GM12878 (cell line): Measurements from ENCODE around the gene RAC3.

Source experiments
- EZH2 ChIP-seq: IDR thresholded peaks from 2 replicates; pipeline ENCODE4 v1.6.1; 2012; ENCODE audit warnings: low read depth, mild to moderate bottlenecking, control low read depth, inconsistent platforms, low read length, borderline replicate concordance; ENCODE audit not compliant: control insufficient read depth
- GABPA ChIP-seq: IDR thresholded peaks from 2 replicates; pipeline ENCODE4 v1.6.1; 2014; ENCODE audit warnings: antibody characterized with exemption, low read depth, mild to moderate bottlenecking, inconsistent platforms
- YY1 ChIP-seq: IDR thresholded peaks from 2 replicates; pipeline ENCODE4 v1.6.1; 2011; ENCODE audit warnings: low read depth, mild to moderate bottlenecking, low read length
- TF ChIP-seq, protein P1 (sequence below), 3 experiments: IDR thresholded peaks in 2 of 3; conservative IDR thresholded peaks in 1 of 3; 2 replicates each; pipeline ENCODE4 v1.5.1; 2011; ENCODE audit warnings: low read depth in 3 of 3, low read length in 3 of 3, mild to moderate bottlenecking in 3 of 3, control low read depth in 2 of 3, moderate library complexity in 2 of 3, inconsistent platforms in 1 of 3, mixed read lengths in 1 of 3; ENCODE audit not compliant: control insufficient read depth in 2 of 3, insufficient read depth in 1 of 3; ENCODE audit errors: extremely low read depth in 1 of 3
- TF ChIP-seq, protein P2 (sequence below): fragments of 450-650 bp; IDR thresholded peaks from 2 replicates; pipeline ENCODE4 v1.6.1; 2017; ENCODE audit warnings: mild to moderate bottlenecking, moderate library complexity
- TF ChIP-seq, protein P3 (sequence below): IDR thresholded peaks from 2 replicates; pipeline ENCODE4 v1.6.1; 2012; ENCODE audit warnings: mild to moderate bottlenecking, low read depth, low read length

DNA sequence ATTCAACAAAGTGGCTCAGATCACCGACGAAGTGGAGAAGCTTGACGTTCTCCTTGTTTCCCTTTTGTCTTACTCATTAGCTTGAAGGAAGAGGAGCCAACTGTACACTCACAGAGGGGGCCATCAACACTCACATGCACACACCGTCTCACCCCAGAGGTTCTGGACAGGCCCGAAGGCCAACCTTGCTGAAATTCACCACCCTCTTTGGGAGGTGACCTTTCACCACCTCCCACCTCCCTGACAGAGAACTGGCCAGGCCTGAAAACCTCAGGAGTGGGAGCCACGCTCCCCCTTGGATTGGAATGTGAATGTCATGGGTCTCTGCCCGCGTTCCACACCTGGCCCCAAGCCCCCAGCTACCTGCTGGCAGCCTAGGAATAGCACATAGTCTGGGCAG is 4.0 kb downstream of the RAC3 start:
- TF ChIP-seq, protein P1, sequence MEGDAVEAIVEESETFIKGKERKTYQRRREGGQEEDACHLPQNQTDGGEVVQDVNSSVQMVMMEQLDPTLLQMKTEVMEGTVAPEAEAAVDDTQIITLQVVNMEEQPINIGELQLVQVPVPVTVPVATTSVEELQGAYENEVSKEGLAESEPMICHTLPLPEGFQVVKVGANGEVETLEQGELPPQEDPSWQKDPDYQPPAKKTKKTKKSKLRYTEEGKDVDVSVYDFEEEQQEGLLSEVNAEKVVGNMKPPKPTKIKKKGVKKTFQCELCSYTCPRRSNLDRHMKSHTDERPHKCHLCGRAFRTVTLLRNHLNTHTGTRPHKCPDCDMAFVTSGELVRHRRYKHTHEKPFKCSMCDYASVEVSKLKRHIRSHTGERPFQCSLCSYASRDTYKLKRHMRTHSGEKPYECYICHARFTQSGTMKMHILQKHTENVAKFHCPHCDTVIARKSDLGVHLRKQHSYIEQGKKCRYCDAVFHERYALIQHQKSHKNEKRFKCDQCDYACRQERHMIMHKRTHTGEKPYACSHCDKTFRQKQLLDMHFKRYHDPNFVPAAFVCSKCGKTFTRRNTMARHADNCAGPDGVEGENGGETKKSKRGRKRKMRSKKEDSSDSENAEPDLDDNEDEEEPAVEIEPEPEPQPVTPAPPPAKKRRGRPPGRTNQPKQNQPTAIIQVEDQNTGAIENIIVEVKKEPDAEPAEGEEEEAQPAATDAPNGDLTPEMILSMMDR (IDR thresholded peaks at IDR 0.05 in 2 of 3, conservative IDR thresholded peaks at IDR 0.05 in 1 of 3; ENCODE audit: control insufficient read depth in 2 of 3, extremely low read depth in 1 of 3, insufficient read depth in 1 of 3, low read depth in 3 of 3, low read length in 3 of 3) = no peak
- TF ChIP-seq GABPA (no peak), EZH2 (no peak), YY1 (no peak)
- TF ChIP-seq, protein P2, sequence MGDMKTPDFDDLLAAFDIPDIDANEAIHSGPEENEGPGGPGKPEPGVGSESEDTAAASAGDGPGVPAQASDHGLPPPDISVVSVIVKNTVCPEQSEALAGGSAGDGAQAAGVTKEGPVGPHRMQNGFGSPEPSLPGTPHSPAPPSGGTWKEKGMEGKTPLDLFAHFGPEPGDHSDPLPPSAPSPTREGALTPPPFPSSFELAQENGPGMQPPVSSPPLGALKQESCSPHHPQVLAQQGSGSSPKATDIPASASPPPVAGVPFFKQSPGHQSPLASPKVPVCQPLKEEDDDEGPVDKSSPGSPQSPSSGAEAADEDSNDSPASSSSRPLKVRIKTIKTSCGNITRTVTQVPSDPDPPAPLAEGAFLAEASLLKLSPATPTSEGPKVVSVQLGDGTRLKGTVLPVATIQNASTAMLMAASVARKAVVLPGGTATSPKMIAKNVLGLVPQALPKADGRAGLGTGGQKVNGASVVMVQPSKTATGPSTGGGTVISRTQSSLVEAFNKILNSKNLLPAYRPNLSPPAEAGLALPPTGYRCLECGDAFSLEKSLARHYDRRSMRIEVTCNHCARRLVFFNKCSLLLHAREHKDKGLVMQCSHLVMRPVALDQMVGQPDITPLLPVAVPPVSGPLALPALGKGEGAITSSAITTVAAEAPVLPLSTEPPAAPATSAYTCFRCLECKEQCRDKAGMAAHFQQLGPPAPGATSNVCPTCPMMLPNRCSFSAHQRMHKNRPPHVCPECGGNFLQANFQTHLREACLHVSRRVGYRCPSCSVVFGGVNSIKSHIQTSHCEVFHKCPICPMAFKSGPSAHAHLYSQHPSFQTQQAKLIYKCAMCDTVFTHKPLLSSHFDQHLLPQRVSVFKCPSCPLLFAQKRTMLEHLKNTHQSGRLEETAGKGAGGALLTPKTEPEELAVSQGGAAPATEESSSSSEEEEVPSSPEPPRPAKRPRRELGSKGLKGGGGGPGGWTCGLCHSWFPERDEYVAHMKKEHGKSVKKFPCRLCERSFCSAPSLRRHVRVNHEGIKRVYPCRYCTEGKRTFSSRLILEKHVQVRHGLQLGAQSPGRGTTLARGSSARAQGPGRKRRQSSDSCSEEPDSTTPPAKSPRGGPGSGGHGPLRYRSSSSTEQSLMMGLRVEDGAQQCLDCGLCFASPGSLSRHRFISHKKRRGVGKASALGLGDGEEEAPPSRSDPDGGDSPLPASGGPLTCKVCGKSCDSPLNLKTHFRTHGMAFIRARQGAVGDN = no peak
- TF ChIP-seq, protein P3, sequence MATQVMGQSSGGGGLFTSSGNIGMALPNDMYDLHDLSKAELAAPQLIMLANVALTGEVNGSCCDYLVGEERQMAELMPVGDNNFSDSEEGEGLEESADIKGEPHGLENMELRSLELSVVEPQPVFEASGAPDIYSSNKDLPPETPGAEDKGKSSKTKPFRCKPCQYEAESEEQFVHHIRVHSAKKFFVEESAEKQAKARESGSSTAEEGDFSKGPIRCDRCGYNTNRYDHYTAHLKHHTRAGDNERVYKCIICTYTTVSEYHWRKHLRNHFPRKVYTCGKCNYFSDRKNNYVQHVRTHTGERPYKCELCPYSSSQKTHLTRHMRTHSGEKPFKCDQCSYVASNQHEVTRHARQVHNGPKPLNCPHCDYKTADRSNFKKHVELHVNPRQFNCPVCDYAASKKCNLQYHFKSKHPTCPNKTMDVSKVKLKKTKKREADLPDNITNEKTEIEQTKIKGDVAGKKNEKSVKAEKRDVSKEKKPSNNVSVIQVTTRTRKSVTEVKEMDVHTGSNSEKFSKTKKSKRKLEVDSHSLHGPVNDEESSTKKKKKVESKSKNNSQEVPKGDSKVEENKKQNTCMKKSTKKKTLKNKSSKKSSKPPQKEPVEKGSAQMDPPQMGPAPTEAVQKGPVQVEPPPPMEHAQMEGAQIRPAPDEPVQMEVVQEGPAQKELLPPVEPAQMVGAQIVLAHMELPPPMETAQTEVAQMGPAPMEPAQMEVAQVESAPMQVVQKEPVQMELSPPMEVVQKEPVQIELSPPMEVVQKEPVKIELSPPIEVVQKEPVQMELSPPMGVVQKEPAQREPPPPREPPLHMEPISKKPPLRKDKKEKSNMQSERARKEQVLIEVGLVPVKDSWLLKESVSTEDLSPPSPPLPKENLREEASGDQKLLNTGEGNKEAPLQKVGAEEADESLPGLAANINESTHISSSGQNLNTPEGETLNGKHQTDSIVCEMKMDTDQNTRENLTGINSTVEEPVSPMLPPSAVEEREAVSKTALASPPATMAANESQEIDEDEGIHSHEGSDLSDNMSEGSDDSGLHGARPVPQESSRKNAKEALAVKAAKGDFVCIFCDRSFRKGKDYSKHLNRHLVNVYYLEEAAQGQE = no peak
